A549 treated with RU486 at 1 μM for 4 hours (cell line): ENCODE results near the gene LRPPRC. TPM values are rescaled to one million over a fixed set of nuclear protein-coding genes. Genes with fewer than 3 reads are reported as not detected.

ENCODE experiments used
- total RNA-seq: library from RNA; stranded (reverse); fragments of 200-300 nt; extraction: Qiagen RNA extraction; gene quantifications from 5 replicates; pipeline ENCODE4 v1.2.3, GENCODE V29; 2022; ENCODE audit warnings: low read depth

Gene LRPPRC
- 64.6 to 104 TPM (median 103 TPM) in 5 replicates for total RNA-seq

GRCh38 chr2:43995733-43996533 lies at the start of gene LRPPRC:
Gene LRPPRC (minus strand): TSS chr2:43995989. CDS start chr2:43995947, 42 bp downstream.

GRCh38 chr2:43838560-43839267 lies 157.1 kb downstream of the LRPPRC start, which contains the start of the genes ABCG5 and ABCG8:
Gene ABCG5 (minus strand): TSS chr2:43838839. CDS start chr2:43838679, 160 bp downstream.
Gene ABCG8 (plus strand): TSS chr2:43838971. CDS start chr2:43839054, 83 bp downstream.

Other genes with a start within 250 kb of the LRPPRC start
- gene DYNC2LI1, start 221.9 kb downstream of the LRPPRC start, total RNA-seq = 11.9 to 19.3 TPM (median 14.9 TPM) in 5 replicates
- gene ABCG5, start 157.2 kb downstream of the LRPPRC start, total RNA-seq = not detected in 5 replicates
- gene ABCG8, start 157.0 kb downstream of the LRPPRC start, total RNA-seq = not detected in 5 replicates
- gene PPM1B, start 172.9 kb upstream of the LRPPRC start, total RNA-seq = 21.5 to 32.0 TPM (median 27.1 TPM) in 5 replicates